Measurements from ENCODE around the gene SETDB1. TPM values are rescaled to one million over a fixed set of nuclear protein-coding genes. Genes with fewer than 3 reads are reported as not detected.

Gene SETDB1
- total RNA-seq, 4 donors from 2014 or later, result 19.5 to 59.7 (median 39.2) TPM

DNA sequence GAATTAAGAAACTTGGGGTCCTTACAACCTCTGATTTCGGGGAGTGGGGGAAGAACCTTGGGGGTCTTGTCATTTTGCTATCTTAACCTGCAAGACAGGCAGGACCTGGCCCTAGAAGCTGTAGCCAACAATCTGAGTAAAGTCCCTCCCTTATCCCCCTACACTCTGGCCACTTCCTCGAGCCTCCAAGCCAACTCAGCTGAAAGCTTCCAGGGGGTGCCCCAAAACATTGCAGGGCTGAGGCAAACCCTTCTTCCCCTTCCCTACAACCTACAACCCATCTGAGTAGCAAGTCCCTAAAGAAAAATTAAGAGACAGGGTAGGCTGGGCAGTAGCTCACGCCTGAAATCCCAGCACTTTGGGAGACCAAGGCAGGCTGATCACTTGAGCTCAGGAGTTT lies 43.5 kb downstream of the SETDB1 start:
- in situ Hi-C loops (cut with MboI; ENCODE audit: low pct_ligation_motif_present in 1 of 4, low pct_unique_long_range_greater_than_20kb in 1 of 4, low sequenced_read_pairs in 3 of 4), result no loop called here

DNA sequence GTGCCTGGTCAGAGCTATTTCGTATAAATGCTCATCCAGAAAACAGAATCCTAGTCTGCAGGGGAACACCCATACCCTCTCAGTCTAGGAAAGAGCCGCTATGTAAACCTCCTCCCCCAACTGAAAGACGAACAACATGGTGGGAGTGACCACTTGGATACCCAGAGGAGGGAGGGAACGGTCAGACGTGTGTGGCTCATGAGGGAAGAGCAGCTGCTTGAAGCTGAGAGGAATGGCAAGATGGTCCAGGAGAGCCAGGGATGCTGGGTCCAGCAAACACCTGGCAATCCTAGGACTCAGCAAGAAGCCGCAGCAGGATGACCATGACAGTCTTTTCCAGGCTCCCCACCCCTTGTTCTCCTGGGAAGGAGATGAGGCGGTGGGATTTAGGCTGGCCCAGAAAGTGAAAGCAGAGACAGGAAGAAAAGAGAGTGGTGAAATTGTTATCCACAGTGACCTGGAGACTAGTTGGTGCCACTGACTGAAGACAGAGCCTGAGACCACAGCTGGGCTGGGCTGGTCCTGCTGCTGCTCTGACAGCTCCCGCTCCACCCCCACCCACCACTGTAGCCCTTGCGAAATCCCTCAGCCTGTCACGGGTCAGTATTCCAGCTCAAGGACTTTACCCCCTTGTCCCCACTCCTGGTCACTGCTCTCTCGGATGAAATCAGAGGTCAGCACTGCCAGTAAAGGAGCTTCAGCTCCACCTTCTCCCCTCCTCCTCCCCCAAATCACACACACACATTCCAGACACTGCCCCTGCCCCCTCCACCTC lies 44.8 kb downstream of the SETDB1 start:
- H3K4me3 ChIP-seq, result peak overlapping the region in 1 of 4 donors; percentile 94
- H3K36me3 ChIP-seq, result peaks cover 0 to 28% (median 15%) of the 10 kb centered on the region in 4 donors
- H3K9me3 ChIP-seq, result no peaks in the 10 kb centered on the region
- 54 to 58% methylated on average over 5 to 11 of the region's 11 CpGs for WGBS, 2 donors (ENCODE audit: low coverage in 1 of 2)
- peaks cover 23 to 42% (median 38%) of the 10 kb centered on the region in 4 donors for H3K4me1 ChIP-seq
- no peaks in the 10 kb centered on the region for H3K27me3 ChIP-seq
- in situ Hi-C loops (cut with MboI; ENCODE audit: low pct_ligation_motif_present in 1 of 4, low pct_unique_long_range_greater_than_20kb in 1 of 4, low sequenced_read_pairs in 3 of 4) (no loop called here), intact Hi-C loops (cut with DNase I; ENCODE audit: low total_unique reads) (no loop called here)
- DNase-seq, result peak; percentile 80
- H3K27ac ChIP-seq, result peak overlapping the region; percentile 92 to 98 (median 96)
- TF ChIP-seq EP300 (IDR thresholded peaks at IDR 0.05; ENCODE audit: low read depth) (no peak), POLR2AphosphoS5 (IDR thresholded peaks at IDR 0.05) (peak in 2 of 3 donors; percentile 12 to 61), POLR2A (IDR thresholded peaks at IDR 0.05) (peak; percentile 18)
- TF ChIP-seq, protein P1, sequence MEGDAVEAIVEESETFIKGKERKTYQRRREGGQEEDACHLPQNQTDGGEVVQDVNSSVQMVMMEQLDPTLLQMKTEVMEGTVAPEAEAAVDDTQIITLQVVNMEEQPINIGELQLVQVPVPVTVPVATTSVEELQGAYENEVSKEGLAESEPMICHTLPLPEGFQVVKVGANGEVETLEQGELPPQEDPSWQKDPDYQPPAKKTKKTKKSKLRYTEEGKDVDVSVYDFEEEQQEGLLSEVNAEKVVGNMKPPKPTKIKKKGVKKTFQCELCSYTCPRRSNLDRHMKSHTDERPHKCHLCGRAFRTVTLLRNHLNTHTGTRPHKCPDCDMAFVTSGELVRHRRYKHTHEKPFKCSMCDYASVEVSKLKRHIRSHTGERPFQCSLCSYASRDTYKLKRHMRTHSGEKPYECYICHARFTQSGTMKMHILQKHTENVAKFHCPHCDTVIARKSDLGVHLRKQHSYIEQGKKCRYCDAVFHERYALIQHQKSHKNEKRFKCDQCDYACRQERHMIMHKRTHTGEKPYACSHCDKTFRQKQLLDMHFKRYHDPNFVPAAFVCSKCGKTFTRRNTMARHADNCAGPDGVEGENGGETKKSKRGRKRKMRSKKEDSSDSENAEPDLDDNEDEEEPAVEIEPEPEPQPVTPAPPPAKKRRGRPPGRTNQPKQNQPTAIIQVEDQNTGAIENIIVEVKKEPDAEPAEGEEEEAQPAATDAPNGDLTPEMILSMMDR (IDR thresholded peaks at IDR 0.05), result no peak

More for the DNA sequence above, 43.5 kb downstream of the SETDB1 start:
- WGBS, 2 donors (ENCODE audit: low coverage in 1 of 2), result 74 to 100% methylated on average over 1 to 3 of the region's 3 CpGs
- H3K36me3 ChIP-seq, result peaks cover 0 to 42% (median 21%) of the 10 kb centered on the region in 4 donors
- no peak for DNase-seq
- no peak for TF ChIP-seq EP300 (IDR thresholded peaks at IDR 0.05; ENCODE audit: low read depth)
- TF ChIP-seq POLR2AphosphoS5 (IDR thresholded peaks at IDR 0.05), result no peak
- TF ChIP-seq, protein P1 (IDR thresholded peaks at IDR 0.05), result no peak
- TF ChIP-seq POLR2A (IDR thresholded peaks at IDR 0.05), result no peak
- H3K4me3 ChIP-seq, result no peak overlapping the region
- no peaks in the 10 kb centered on the region for H3K9me3 ChIP-seq
- no peaks in the 10 kb centered on the region for H3K27me3 ChIP-seq
- intact Hi-C loops (cut with DNase I; ENCODE audit: low total_unique reads), result no loop called here
- no peak overlapping the region for H3K27ac ChIP-seq
- H3K4me1 ChIP-seq, result peaks cover 23 to 37% (median 35%) of the 10 kb centered on the region in 4 donors

DNA sequence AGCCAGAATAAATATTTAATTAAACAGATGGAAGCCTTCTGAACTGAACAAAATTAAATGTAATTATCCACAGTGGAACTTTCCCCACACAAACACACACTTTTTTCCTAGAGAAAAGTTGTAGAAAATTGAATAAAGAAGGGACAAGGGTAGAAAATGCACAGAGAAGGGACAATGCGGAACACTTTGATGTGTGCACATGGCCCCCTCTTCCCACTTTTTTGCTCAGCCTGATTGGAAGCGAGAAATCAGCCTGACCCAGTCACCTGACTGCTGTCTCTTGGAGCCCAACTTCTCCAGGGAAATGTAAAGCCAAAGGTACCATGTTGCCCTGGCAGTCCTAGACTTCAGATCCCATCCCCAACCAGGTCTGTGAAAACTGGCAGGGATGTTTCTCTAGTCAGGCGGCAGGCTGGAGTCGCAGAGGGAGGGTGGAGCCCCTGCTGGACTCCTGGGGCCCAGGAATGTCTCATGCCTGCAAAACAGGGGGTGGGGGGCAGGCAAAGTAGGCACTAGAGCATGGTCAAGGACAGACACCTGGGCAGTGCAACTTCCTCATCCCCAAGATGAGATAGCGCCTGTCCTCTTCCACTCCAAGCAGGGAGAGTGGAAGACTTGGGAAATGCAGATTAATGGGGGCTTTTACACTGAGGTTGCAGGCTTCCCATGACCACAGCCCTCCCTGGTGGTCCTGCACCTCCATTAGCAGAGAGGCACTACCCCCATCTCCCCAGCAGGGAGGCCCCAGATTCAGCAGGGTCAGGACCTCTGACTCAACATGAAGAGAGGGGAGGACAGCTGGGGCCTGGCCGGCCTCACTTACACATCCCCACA lies 45.6 kb downstream of the SETDB1 start:
- in situ Hi-C loops (cut with MboI; ENCODE audit: low pct_ligation_motif_present in 1 of 4, low pct_unique_long_range_greater_than_20kb in 1 of 4, low sequenced_read_pairs in 3 of 4) (no loop called here), intact Hi-C loops (cut with DNase I; ENCODE audit: low total_unique reads) (no loop called here)
- H3K4me3 ChIP-seq, result peak overlapping the region in 1 of 4 donors; percentile 94
- peak overlapping the region; percentile 92 to 98 (median 96) for H3K27ac ChIP-seq
- H3K27me3 ChIP-seq, result no peaks in the 10 kb centered on the region
- no peak for DNase-seq
- WGBS, 2 donors (ENCODE audit: low coverage in 1 of 2), result 82 to 87% methylated on average over 4 of the region's 6 CpGs
- H3K9me3 ChIP-seq, result no peaks in the 10 kb centered on the region
- peaks cover 0 to 20% (median 11%) of the 10 kb centered on the region in 4 donors for H3K36me3 ChIP-seq
- peaks cover 24 to 43% (median 40%) of the 10 kb centered on the region in 4 donors for H3K4me1 ChIP-seq
- TF ChIP-seq, protein P1 (IDR thresholded peaks at IDR 0.05), result no peak
- peak; percentile 0 for TF ChIP-seq POLR2A (IDR thresholded peaks at IDR 0.05)

DNA sequence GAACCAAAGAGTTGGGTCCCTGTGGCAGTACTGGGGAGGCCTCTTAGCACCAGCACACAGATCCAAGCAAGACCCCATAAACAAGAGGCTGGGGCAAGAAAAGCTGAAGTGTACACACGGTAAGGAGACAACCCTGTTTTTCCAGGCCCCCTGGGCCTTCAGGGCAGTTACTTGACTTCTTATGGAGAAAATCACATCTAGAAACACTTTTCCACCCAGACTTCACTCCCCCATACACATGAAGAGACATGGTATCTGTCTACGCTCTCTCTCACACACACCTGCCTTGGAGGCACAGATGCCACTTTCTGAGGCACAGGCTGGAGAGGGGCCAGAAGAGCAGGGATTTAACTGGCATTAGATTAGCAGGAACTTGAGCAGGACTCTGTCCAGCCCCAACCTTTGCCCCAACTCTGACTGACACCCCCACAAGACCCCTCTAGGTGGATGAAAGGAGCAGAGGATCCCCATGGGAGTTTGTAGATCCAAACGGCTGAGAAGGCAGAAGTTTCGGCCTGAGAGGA lies 46.3 kb downstream of the SETDB1 start:
- in situ Hi-C loops (cut with MboI; ENCODE audit: low pct_ligation_motif_present in 1 of 4, low pct_unique_long_range_greater_than_20kb in 1 of 4, low sequenced_read_pairs in 3 of 4) (no loop called here), intact Hi-C loops (cut with DNase I; ENCODE audit: low total_unique reads) (no loop called here)
- 55% methylated on average over 4 of the region's 4 CpGs; no CpG with 5 or more reads in 1 of the 2 donors for WGBS, 2 donors (ENCODE audit: low coverage in 1 of 2)
- Histone ChIP-seq H3K27ac (peak overlapping the region; percentile 92 to 98 (median 96)), H3K27me3 (no peaks in the 10 kb centered on the region), H3K4me3 (peak overlapping the region in 1 of 4 donors; percentile 94), H3K36me3 (peaks cover 0 to 14% (median 6%) of the 10 kb centered on the region in 4 donors), H3K4me1 (peaks cover 30 to 50% (median 47%) of the 10 kb centered on the region in 4 donors), H3K9me3 (no peaks in the 10 kb centered on the region)
- DNase-seq, result no peak
- TF ChIP-seq POLR2AphosphoS5 (IDR thresholded peaks at IDR 0.05) (no peak), EP300 (IDR thresholded peaks at IDR 0.05; ENCODE audit: low read depth) (no peak), POLR2A (IDR thresholded peaks at IDR 0.05) (no peak)
- TF ChIP-seq, protein P1 (IDR thresholded peaks at IDR 0.05), result no peak

All from transverse colon (tissue), 4 donors.